Natural killer cell (primary cell): ENCODE measurements around the gene ERBB4. TPM values are rescaled to one million over a fixed set of nuclear protein-coding genes. Genes with fewer than 3 reads are reported as not detected.

Source experiments
- ATAC-seq, 3 donors: fragments of 150-1000 bp in 2 of 3; fragments of 200-7000 bp in 1 of 3; cut with Tn5 transposase; 1 replicate in 1 of 3; 2 replicates in 2 of 3; pipeline ENCODE4 v1.10.0; 2021; ENCODE audit warnings: mild to moderate bottlenecking in 2 of 3, moderate library complexity in 2 of 3
- DNase-seq, 2 donors: peaks; one replicate each; pipeline versions ENCODE4 v3.0.0 to v3.0.0-alpha.2; 2013 to 2021; ENCODE audit warnings: mixed read lengths in 1 of 2
- H3K27ac ChIP-seq: one replicate; pipeline ENCODE4 v1.5.1; 2013; ENCODE audit warnings: mild to moderate bottlenecking, low read length
- H3K27me3 ChIP-seq: one replicate; pipeline ENCODE4 v1.6.1; 2013; ENCODE audit warnings: low read length; ENCODE audit not compliant: control insufficient read depth, insufficient read depth
- H3K36me3 ChIP-seq: one replicate; pipeline ENCODE4 v1.6.1; 2013; ENCODE audit warnings: low read length; ENCODE audit not compliant: control insufficient read depth, insufficient read depth
- H3K4me1 ChIP-seq: one replicate; pipeline ENCODE4 v1.6.1; 2013; ENCODE audit warnings: low read length; ENCODE audit not compliant: control insufficient read depth, insufficient read depth
- H3K4me3 ChIP-seq: one replicate; pipeline ENCODE4 v1.5.1; 2013; ENCODE audit warnings: low read length
- H3K9me3 ChIP-seq: one replicate; pipeline ENCODE4 v1.6.1; 2013; ENCODE audit warnings: low read length; ENCODE audit not compliant: control insufficient read depth, insufficient read depth
- H3K27ac Mint-ChIP-seq, 2 donors: one replicate each; pipeline ENCODE4 v1.8.0; 2022; ENCODE audit warnings: mild to moderate bottlenecking in 2 of 2, mixed read lengths in 2 of 2, moderate library complexity in 1 of 2
- H3K27me3 Mint-ChIP-seq, 2 donors: one replicate each; pipeline ENCODE4 v1.8.0; 2022; ENCODE audit warnings: low read depth in 2 of 2, mixed read lengths in 2 of 2
- H3K36me3 Mint-ChIP-seq: one replicate; pipeline ENCODE4 v1.8.0; 2022; ENCODE audit warnings: mixed read lengths
- H3K4me1 Mint-ChIP-seq, 2 donors: one replicate each; pipeline ENCODE4 v1.8.0; 2022; ENCODE audit warnings: mixed read lengths in 2 of 2
- H3K4me3 Mint-ChIP-seq: one replicate; pipeline ENCODE4 v1.8.0; 2022; ENCODE audit warnings: mild to moderate bottlenecking, moderate library complexity, mixed read lengths
- H3K9me3 Mint-ChIP-seq, 2 donors: one replicate each; pipeline ENCODE4 v1.8.0; 2022; ENCODE audit warnings: mixed read lengths in 2 of 2
- WGBS: methylation state at CpG from one replicate; pipeline ENCODE4 v1.1.7; 2013; ENCODE audit warnings: missing lambda C conversion rate; ENCODE audit not compliant: insufficient coverage; 5-methylcytosine and 5-hydroxymethylcytosine counted together
- intact Hi-C: fragments of 100-400 bp; cut with micrococcal nuclease; formaldehyde crosslinking; loops from one replicate; pipeline ENCODE4 v1.14.2; 2022
- total RNA-seq, 4 donors: library from RNA; stranded (reverse); fragments of 120-200 nt in 1 of 4; gene quantifications; one replicate each; pipeline versions ENCODE4 v1.2.3 to v1.2.4, GENCODE V29; 2013 to 2022
- TF ChIP-seq, protein P1 (sequence below): fragments of 200-600 bp; IDR thresholded peaks from one replicate; pipeline ENCODE4 v1.8.0; 2022; ENCODE audit warnings: antibody characterized with exemption

The ERBB4 gene
- total RNA-seq, 3 donors from 2014 or later (not counting 1 experiment from before 2014, with no cell fraction given), result 0.08 TPM; not detected in 2

DNA sequence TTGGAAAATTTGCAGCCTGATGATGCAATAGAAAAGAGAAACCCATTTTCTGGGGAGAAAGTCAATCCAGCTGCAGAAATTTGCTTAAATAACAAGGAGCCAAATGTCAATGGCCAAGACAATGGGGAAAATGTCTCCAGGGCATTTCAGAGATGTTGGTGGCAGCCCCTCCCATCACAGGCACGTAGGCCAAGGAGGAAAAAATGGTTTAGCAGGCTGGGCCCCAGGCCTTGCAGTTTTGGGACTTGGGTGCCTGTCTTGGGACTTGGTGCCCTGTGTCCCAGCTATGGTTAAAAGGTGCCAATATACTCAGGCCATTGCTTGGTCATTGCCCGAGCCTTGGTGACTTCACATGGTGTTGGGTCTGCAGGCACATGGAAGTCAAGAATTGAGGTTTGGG lies 368.2 kb downstream of the ERBB4 start:
- ATAC-seq (no peak), DNase-seq (no peak)
- no peaks in the 10 kb centered on the region for H3K27me3 ChIP-seq
- no peak overlapping the region for H3K4me3 Mint-ChIP-seq
- H3K27ac ChIP-seq, result no peak overlapping the region
- H3K9me3 Mint-ChIP-seq, result peaks cover 7 to 12% of the 10 kb centered on the region in 2 donors
- H3K36me3 Mint-ChIP-seq, result no peaks in the 10 kb centered on the region
- no peak overlapping the region for H3K27ac Mint-ChIP-seq
- H3K4me3 ChIP-seq, result no peak overlapping the region
- no peaks in the 10 kb centered on the region for H3K4me1 ChIP-seq
- intact Hi-C loops, result no loop called here
- no peaks in the 10 kb centered on the region for H3K27me3 Mint-ChIP-seq
- peaks cover 5% of the 10 kb centered on the region for H3K9me3 ChIP-seq
- WGBS, result 68% methylated on average over 2 of the region's 2 CpGs
- no peaks in the 10 kb centered on the region for H3K4me1 Mint-ChIP-seq
- TF ChIP-seq, protein P1, sequence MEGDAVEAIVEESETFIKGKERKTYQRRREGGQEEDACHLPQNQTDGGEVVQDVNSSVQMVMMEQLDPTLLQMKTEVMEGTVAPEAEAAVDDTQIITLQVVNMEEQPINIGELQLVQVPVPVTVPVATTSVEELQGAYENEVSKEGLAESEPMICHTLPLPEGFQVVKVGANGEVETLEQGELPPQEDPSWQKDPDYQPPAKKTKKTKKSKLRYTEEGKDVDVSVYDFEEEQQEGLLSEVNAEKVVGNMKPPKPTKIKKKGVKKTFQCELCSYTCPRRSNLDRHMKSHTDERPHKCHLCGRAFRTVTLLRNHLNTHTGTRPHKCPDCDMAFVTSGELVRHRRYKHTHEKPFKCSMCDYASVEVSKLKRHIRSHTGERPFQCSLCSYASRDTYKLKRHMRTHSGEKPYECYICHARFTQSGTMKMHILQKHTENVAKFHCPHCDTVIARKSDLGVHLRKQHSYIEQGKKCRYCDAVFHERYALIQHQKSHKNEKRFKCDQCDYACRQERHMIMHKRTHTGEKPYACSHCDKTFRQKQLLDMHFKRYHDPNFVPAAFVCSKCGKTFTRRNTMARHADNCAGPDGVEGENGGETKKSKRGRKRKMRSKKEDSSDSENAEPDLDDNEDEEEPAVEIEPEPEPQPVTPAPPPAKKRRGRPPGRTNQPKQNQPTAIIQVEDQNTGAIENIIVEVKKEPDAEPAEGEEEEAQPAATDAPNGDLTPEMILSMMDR, result no peak
- H3K36me3 ChIP-seq, result no peaks in the 10 kb centered on the region

DNA sequence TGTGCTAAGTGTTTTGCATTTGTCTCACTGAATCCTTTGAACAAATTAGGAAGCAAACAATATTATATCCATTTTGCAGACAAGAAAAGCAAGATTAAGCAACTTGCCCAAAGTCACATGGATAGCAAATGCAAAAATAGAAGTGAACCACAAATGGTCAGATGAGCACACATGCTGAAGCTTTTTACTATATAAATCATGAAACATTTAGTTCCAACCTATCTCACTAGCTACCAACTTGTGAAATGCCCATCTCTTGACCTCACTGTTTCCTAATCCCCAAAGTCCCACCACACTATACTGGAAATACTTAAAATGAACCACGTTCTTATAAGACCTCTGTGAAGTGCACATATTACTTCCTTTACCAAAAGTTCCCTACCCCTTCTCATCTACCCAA lies 380.5 kb downstream of the ERBB4 start:
- Histone ChIP-seq H3K27me3 (no peaks in the 10 kb centered on the region), H3K9me3 (no peaks in the 10 kb centered on the region), H3K4me3 (no peak overlapping the region), H3K27ac (no peak overlapping the region), H3K36me3 (no peaks in the 10 kb centered on the region), H3K4me1 (no peaks in the 10 kb centered on the region)
- Mint-ChIP-seq H3K36me3 (no peaks in the 10 kb centered on the region), H3K9me3 (peaks cover 0 to 2% of the 10 kb centered on the region in 2 donors), H3K4me3 (no peak overlapping the region), H3K27me3 (no peaks in the 10 kb centered on the region), H3K27ac (no peak overlapping the region), H3K4me1 (no peaks in the 10 kb centered on the region)
- intact Hi-C loops, result no loop called here
- TF ChIP-seq, protein P1, result no peak
- 65% methylated on average over 1 of the region's 1 CpG for WGBS
- DNase-seq, result no peak
- no peak for ATAC-seq

DNA sequence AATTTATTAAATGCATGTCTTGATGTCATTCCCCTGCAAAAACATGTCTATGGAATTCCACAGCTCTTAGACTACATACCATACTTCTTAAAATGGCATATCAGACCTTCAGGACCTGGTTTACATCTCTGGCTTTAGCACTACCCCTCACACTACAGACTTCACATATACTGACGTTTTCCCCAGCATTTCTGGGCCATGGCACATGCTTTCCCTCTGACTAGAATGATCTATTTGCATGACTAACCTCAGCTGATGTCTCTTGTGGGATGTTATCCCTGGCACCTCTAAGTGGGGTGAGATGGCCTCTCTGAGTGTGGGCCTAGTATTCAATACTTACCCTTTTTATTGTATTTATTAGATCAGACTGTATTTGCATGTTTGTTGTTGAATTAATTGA lies 381.6 kb downstream of the ERBB4 start:
- DNase-seq, result no peak
- Histone ChIP-seq H3K9me3 (no peaks in the 10 kb centered on the region), H3K27ac (no peak overlapping the region), H3K4me1 (no peaks in the 10 kb centered on the region), H3K36me3 (no peaks in the 10 kb centered on the region), H3K27me3 (no peaks in the 10 kb centered on the region), H3K4me3 (no peak overlapping the region)
- Mint-ChIP-seq H3K27me3 (no peaks in the 10 kb centered on the region), H3K36me3 (no peaks in the 10 kb centered on the region), H3K4me3 (no peak overlapping the region), H3K4me1 (no peaks in the 10 kb centered on the region), H3K9me3 (peaks cover 3 to 6% of the 10 kb centered on the region in 2 donors), H3K27ac (no peak overlapping the region)
- intact Hi-C loops, result no loop called here
- WGBS, result 44% methylated on average over 1 of the region's 1 CpG
- no peak for ATAC-seq
- TF ChIP-seq, protein P1, result no peak

DNA sequence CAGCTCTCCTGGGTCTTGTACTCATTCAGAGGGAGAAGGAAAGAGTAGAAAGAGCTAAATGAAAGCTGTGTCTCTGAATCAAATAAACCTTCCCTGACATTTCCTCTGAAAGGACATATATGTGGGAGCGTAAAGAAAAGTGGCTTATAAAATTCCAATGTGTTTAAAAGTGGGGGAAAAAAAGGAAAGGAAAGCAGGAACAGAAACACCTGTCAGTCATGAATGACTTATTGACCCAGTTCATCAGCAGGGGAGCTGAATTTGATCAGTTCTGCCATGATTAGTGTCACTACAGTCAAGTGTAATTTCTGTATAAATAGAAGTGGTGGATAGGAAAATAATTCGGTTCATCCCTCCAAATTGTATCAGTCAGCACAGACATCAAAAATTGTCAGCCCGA lies 382.5 kb downstream of the ERBB4 start:
- intact Hi-C loops, result no loop called here
- 95% methylated on average over 2 of the region's 3 CpGs for WGBS
- Histone ChIP-seq H3K27me3 (no peaks in the 10 kb centered on the region), H3K4me3 (no peak overlapping the region), H3K27ac (no peak overlapping the region), H3K4me1 (no peaks in the 10 kb centered on the region), H3K36me3 (no peaks in the 10 kb centered on the region), H3K9me3 (no peaks in the 10 kb centered on the region)
- no peak overlapping the region for H3K4me3 Mint-ChIP-seq
- no peaks in the 10 kb centered on the region for H3K36me3 Mint-ChIP-seq
- DNase-seq (no peak), ATAC-seq (no peak)
- H3K27me3 Mint-ChIP-seq, result no peaks in the 10 kb centered on the region
- no peaks in the 10 kb centered on the region for H3K4me1 Mint-ChIP-seq
- H3K9me3 Mint-ChIP-seq, result peaks cover 3 to 6% of the 10 kb centered on the region in 2 donors
- TF ChIP-seq, protein P1, result no peak
- H3K27ac Mint-ChIP-seq, result no peak overlapping the region
